SH-SY5Y (cell line): ENCODE measurements around the gene STAM.

ENCODE experiments used
- GATA2 ChIP-seq: IDR thresholded peaks from 2 replicates; pipeline ENCODE4 v1.6.1; 2011; ENCODE audit warnings: mild to moderate bottlenecking, low read depth, low read length
- GATA3 ChIP-seq: IDR thresholded peaks from 2 replicates; pipeline ENCODE4 v1.6.1; 2011; ENCODE audit warnings: low read depth, mild to moderate bottlenecking, low read length, moderate library complexity

The STAM gene

DNA sequence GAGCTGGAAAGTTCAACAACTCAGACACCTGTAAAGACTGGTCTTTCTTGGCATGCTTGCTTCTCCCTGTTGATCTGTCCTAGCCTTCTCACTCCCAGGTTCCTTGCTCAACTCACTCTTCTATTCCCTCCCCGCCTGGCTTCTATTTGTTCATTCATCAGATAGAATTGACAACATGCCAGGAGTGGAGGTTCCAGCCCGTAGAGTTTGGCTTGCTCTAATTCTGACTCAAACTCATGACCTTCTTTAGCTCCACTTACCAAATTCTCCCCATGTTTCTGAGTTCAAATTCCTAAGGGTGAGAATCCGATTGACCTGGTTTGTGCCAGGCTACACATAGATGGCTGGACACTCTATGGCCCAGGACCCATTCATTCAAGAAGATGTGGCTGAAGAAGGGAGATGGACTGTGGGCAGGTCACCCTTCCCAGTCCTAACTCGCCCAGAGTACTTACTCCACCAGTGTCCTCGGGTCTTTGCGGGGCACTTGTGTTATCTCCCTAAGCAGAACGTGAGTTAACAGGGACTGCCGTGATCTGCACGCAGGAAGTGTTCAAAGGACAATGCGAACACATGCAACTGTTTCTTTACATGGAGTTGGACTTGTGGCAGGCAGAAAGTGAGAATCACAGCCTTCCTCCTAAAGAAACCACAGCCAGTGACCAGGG is 104.1 kb downstream of the STAM start:
- TF ChIP-seq GATA3 (no peak), GATA2 (no peak)

GRCh38 chr10:17749890-17750289 is 105.9 kb downstream of the STAM start:
- TF ChIP-seq GATA2 = no peak
- TF ChIP-seq GATA3 = no peak

GRCh38 chr10:17751781-17752445 is 108.0 kb downstream of the STAM start, which contains the start of gene TMEM236:
TMEM236 (plus strand) TSS chr10:17752201; CDS start chr10:17752296, 95 bp downstream.
- no peak for TF ChIP-seq GATA2

DNA sequence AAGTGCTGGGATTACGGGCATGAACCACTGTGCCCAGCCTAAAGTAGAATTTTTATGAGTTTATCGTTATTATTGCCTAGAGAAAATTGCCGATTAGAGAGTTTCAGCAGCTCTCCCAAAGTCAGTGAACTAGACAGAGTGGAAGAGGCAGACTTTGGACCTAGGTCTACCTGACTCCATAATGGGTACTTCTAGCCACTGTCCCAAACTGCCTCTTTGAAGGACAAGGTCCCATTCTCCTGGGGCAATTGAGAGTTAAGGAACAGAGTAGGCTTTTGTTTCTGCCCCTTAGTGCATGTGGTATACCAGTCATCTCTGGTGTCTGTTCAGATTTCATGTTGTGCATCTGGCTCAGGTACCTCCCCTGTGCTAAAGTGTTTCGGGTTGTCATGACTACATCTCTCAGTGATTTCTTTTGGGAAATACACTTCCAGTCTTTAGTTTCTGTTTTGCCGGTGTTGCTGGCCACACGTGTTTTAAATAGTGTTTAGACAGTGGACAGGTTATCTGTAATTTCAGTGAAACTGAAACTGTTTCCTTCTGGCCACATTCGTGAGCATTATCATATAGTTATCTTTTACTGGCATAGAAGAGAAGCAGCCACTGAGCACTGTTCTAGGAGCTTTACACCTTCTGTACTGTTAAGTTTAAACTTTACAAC is 112.7 kb downstream of the STAM start:
- TF ChIP-seq GATA3 (no peak), GATA2 (no peak)

DNA sequence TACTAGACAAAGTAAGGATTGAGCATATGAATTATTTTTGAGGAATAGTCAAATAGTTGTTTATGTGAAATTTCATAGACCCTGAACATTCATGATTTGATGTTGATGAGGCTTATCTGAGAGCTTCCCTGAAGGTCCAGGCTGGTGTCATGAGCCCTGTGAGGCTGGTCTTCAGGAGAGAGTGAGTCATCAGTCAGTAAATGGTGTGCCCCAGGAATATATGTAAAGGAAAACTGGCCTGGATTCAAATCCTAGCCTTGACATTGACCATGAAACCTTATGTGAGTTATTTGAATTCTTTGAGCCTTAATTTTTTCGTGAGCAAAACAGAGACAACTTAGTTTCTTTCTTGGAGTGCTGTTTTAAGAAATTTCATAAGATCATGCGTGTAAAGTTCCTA is 114.2 kb downstream of the STAM start:
- TF ChIP-seq GATA3 (no peak), GATA2 (no peak)

DNA sequence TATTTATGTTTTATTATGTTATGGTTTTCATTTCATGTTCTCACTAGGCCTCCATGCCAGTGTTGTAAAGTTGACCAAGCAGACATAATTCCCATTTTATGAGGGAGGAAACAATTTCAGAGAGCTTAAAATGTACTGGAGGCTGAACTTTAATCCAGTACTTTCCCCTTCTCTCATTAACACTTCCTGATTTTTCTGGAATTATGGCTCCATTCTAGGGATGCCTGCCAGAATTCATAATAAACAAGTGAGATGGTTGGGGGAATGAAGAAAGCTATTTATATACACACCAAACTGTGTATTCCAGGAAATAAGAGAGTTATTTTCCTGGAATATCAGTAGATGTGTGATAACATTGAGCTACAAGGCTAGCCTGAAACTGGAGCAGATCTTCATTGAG is 114.9 kb downstream of the STAM start:
- TF ChIP-seq GATA3 (no peak), GATA2 (no peak)

DNA sequence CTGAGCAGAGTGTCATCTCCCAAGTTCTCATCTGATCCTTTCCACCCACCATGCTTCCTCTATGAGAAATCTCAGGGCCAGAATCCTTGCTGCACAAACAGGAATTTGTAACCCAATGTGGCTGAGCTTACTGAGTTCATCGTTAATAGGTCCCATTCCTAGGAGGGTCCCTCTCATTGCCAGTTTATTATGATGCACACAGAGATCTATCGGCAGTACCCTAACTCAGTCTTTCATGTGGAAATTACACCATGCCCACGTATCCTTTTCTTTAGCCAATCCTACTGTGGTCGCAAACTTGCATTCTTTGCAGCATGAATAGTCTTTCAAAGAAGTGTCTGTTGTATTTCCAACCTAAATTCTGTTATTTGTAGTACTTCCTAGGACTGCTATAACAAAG is 120.2 kb downstream of the STAM start:
- TF ChIP-seq GATA2 = no peak
- TF ChIP-seq GATA3 = no peak

DNA sequence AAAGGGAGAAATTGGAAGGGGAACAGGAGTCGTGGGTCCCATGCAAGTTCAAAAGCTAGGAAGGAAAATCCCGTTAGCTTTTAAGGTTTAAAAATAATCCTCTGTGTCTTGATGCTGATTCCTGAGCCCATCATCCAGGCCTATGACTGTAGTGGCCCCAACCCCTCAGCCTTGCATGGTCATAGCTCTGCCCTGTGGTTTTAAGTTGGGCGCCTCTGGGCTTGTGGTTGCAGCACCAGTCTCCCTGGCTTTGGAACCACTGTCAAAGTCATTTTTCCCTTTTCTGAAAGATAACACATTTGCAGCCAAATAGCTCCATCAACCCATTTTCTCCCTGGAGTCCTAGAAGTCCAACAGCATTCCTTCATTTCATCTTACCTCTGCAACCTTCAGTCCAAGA is 121.7 kb downstream of the STAM start:
- TF ChIP-seq GATA2 (no peak), GATA3 (no peak)
